RPMI7951 (cell line): ENCODE results near the gene ATXN1. TPM values are rescaled to one million over a fixed set of nuclear protein-coding genes. Genes with fewer than 3 reads are reported as not detected.

ENCODE experiments used
- DNase-seq: peaks from one replicate; pipeline ENCODE4 v3.0.0-alpha.2; 2012; ENCODE audit warnings: low read depth
- total RNA-seq: library from RNA; depleted of rRNA; stranded (reverse); fragments of >200 nt; shearing (Covaris generic); gene quantifications from 2 replicates; pipeline ENCODE4 v1.2.3, GENCODE V29; 2014

Gene ATXN1
- total RNA-seq, 1 experiment from 2014 or later: 31.2 TPM

- no peak for DNase-seq
These were observed 225.7 kb downstream of the ATXN1 start for GRCh38 chr6:16535564-16535963.

DNA sequence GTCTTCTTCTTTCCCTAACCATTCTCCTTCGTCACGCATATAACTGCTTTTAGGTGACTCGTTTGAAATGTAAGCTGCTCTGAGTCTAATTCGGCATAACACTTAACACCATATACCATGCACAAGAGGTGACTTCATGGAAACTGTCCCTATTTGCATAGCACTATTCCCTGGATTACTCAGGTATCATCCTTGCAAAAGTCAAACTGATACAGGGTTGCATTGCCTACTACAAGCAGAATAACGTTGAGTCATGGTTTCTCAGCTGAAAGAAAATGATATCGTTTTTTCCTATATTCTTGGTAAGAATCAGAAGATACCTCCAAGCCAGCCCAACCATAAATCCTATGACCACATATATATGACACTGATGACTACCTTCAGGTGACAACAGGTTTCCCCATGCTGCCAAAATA is 227.5 kb downstream of the ATXN1 start:
- DNase-seq: no peak

GRCh38 chr6:16533210-16533609 is 228.1 kb downstream of the ATXN1 start:
- DNase-seq: no peak

GRCh38 chr6:16527691-16528090 is 233.6 kb downstream of the ATXN1 start:
- DNase-seq: no peak

GRCh38 chr6:16524380-16524707 is 236.9 kb downstream of the ATXN1 start:
- peak; percentile 84 for DNase-seq

DNA sequence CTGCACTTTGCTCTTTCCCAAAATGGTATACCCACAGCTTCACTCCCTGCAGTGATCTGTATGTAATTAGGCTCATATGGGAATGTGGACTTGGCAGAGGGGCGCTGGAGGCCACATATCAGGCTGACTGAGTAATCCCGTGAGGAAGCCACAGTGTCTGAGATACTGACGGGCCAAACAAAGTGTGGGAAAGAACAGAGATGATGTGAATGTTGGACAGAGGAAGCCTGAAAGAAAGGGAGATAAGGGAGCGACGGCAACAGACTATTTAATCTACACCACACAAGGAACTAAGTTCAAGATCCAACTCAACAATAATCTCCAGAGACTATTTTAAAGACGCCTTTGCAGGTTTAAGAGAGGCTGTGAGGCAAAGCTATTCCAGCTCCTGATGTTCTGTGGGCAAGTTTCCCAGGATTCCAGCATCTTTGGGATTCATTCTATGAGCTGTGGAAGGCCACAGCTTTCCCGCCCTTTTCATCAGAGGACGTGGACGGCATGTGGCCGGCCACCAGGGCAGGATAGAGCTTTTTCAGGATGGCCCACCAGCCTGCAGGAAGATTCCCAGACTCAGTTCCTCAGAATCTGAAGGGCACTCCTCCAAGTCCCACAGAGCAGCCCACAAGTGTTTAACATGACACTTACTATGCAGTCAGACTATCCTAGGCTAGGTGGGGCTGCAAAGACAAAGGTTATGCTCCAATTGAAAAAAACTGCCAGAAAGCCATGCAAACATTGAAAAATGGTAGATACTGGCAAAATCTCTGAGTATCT is 237.5 kb downstream of the ATXN1 start:
- DNase-seq: peak; percentile 97

GRCh38 chr6:16522937-16523336 is 238.3 kb downstream of the ATXN1 start:
- DNase-seq: no peak

GRCh38 chr6:16521528-16521927 is 239.7 kb downstream of the ATXN1 start:
- DNase-seq: no peak

GRCh38 chr6:16519265-16520242 is 241.7 kb downstream of the ATXN1 start:
- peak; percentile 60 for DNase-seq

GRCh38 chr6:16518265-16518664 is 243.0 kb downstream of the ATXN1 start:
- DNase-seq: no peak

DNA sequence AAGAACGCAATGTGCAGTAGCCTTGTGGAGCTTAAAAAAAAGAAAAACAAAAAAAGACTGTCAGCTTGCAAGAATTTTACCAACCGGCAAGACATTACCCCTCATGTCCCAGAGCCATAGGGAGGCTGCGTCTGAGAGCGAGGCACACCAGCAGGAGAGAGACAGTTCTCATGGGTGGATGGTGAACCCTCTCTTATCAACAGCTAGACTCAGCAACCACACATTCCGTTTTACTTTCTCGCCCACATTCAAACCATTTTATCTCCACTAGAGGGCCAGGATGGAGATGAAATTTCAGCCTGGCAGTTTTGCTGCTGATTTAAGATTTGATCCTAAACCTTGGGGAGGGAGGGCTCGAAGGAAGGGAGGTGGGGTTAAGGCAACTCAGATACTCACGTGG is 247.0 kb downstream of the ATXN1 start:
- DNase-seq: peak; percentile 69

DNA sequence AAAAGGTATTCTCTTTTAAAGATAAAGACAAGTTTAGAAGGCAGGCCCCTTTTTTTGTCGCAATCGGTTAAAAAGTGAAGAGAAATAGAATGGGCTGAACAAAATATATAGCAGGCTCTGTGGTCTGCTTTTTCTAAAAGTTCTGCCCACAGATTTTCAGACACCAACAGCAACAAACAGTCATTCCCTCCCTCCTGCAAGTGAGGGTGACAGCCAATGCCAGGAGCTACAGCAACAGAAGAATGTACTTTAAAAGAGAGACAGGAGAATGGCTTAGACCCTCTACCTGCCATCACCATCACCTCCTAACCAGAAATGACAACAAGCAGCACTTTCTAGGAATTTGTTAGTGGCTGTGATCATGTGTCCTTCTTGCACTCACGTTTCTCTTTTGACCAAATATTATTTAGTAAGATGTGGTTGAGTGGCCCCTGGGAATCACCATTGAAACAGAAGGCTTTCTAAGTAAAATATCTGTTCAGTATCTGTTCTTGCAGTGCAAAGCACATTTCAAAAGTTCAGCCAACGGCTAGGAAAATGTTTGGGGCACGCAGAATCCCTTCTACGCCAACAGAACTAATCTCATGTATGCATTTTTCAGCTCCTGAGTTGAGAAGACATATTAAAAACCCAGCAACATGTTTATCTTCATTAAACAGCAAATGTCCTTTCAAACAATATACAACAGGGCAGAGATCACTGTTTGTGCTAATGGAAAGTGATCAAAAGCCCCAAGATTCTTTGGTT is 248.5 kb downstream of the ATXN1 start:
- no peak for DNase-seq

- peak; percentile 15 for DNase-seq
These were observed 249.4 kb downstream of the ATXN1 start for GRCh38 chr6:16511723-16512489.

DNA sequence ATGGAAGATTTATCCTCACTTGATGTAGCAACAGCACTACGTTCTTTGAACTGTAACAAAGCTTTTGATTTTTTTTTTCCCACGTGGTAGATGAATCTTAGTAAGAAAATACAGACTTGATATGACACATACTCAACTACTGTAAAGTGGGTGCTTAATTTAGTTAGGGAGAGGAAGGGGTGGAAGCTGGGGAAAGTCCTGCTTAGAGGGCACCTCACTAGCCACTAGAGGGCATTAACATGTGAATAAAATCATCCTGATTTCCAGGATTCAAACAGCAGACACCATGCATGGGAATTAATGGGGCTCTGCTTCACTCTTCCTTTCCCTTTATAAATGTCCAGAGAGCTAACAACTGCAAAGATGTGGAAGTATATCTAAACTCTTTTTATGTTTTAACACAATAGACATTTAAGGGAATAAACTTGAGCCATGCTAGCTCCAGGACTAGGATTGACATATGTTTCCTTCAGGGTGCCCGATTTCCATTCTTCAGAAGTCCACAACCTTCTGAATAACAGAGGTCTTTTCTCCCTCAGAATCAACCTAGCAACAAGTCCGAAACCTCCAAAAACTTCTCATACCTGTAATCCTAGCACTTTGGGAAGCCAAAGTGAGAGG is 250.1 kb downstream of the ATXN1 start:
- DNase-seq: peak; percentile 55

DNA sequence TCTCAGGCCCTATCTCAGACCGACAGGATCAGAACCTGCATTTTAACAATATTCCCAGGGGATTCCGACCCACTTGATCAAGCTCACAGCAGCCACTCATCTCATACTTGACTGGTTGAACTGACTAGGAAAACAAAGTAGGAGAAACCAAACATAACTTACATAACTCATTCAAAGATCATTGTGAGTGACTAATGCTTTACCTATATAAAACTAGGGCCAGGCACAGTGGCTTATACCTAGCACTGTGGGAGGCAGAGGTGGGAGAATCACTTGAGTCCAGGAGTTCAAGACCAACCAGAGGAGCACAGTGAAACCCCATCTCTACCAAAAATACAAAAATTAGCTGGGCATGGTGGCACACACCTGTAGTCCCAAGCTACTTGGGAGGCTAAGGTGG is 251.0 kb downstream of the ATXN1 start:
- no peak for DNase-seq

- DNase-seq: no peak
These were observed 252.3 kb downstream of the ATXN1 start for GRCh38 chr6:16508959-16509358.

DNA sequence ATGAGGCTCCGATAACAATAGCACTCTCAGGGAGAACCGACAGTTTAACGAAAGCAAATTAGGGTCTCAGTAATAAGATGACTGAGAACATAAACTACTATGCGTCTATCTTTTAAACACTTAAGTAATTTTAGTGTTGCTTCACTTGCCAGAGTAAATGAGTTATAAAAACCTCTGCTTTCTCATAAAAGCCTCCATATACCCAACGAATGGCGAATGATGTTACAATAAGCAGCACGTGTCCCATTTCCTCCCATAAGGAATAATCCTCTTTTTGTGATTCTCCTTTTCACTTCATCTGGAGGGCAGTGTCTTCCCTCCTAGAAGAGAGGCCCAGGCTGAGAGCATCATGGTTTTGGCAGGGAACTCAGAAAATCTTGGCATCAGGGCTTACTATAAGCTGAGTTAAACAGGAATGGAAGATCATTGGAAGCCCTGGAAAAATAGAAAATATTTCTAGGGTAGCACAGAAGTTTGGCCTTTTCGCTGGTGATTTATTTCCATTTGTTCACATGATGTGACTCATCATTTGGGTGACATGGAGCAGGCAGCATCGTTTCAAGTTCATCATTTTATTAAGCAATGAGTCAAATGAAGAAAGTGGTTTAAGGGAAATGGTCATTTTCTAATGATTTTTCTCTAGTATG is 255.4 kb downstream of the ATXN1 start:
- DNase-seq: peak; percentile 67

DNA sequence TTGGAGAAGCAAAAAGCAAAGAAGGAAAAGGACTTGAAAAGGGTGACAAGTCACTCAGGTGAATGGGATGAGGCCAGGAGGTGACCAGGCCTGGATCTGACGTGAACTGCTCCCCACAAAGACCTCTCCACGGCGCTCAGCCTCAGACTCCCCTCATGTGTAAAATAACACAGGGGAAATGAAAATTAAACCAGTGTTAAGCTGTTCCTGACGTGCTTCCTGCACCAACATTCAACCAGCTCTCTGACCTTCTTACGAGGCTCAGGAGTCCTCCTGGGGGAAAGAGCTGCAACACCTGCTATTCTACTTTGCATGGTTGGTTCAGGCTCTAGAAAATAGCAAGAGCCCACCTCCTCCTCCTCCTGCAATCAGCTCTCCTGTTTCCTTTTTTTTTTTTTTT is 256.7 kb downstream of the ATXN1 start:
- DNase-seq: no peak

- DNase-seq: peak; percentile 25
These were observed 257.3 kb downstream of the ATXN1 start for GRCh38 chr6:16503970-16504415.

- DNase-seq: no peak
These were observed 258.0 kb downstream of the ATXN1 start for GRCh38 chr6:16503241-16503775.
